Measurements from ENCODE around the gene CEP57L1.
A peak's percentile ranks its signal among the peaks of the same experiment; 100 is the strongest.

Gene CEP57L1

GRCh38 chr6:109153752-109154151, 58.4 kb downstream of the CEP57L1 start:
- DNase-seq = no peak
- TF ChIP-seq GATA1 (IDR thresholded peaks at IDR 0.05; ENCODE audit: low read depth, low read length) (no peak), POLR2A (IDR thresholded peaks at IDR 0.05; ENCODE audit: low read length) (no peak)

- TF ChIP-seq POLR2A (IDR thresholded peaks at IDR 0.05; ENCODE audit: low read length) = no peak
- no peak for TF ChIP-seq GATA1 (IDR thresholded peaks at IDR 0.05; ENCODE audit: low read depth, low read length)
- DNase-seq = no peak
These were observed 69.0 kb downstream of the CEP57L1 start for GRCh38 chr6:109164331-109164730.

- peak; percentile 24 to 39 for DNase-seq
- TF ChIP-seq GATA1 (IDR thresholded peaks at IDR 0.05; ENCODE audit: low read depth, low read length) (no peak), POLR2A (IDR thresholded peaks at IDR 0.05; ENCODE audit: low read length) (no peak)
These were observed 70.2 kb downstream of the CEP57L1 start for GRCh38 chr6:109165392-109165974.

GRCh38 chr6:109166673-109167072, 71.4 kb downstream of the CEP57L1 start:
- TF ChIP-seq POLR2A (IDR thresholded peaks at IDR 0.05; ENCODE audit: low read length) = no peak
- no peak for TF ChIP-seq GATA1 (IDR thresholded peaks at IDR 0.05; ENCODE audit: low read depth, low read length)
- DNase-seq = peak; percentile 6 to 54

GRCh38 chr6:109167562-109167961, 72.3 kb downstream of the CEP57L1 start:
- no peak for DNase-seq
- TF ChIP-seq GATA1 (IDR thresholded peaks at IDR 0.05; ENCODE audit: low read depth, low read length) = no peak
- TF ChIP-seq POLR2A (IDR thresholded peaks at IDR 0.05; ENCODE audit: low read length) = no peak

- DNase-seq = no peak
- TF ChIP-seq POLR2A (IDR thresholded peaks at IDR 0.05; ENCODE audit: low read length) (no peak), GATA1 (IDR thresholded peaks at IDR 0.05; ENCODE audit: low read depth, low read length) (no peak)
These were observed 75.0 kb downstream of the CEP57L1 start for GRCh38 chr6:109170333-109170732.

GRCh38 chr6:109172101-109172746, 76.9 kb downstream of the CEP57L1 start:
- TF ChIP-seq POLR2A (IDR thresholded peaks at IDR 0.05; ENCODE audit: low read length) = no peak
- TF ChIP-seq GATA1 (IDR thresholded peaks at IDR 0.05; ENCODE audit: low read depth, low read length) = no peak
- DNase-seq = no peak

GRCh38 chr6:109174916-109175315, 79.6 kb downstream of the CEP57L1 start:
- no peak for DNase-seq
- TF ChIP-seq POLR2A (IDR thresholded peaks at IDR 0.05; ENCODE audit: low read length) (no peak), GATA1 (IDR thresholded peaks at IDR 0.05; ENCODE audit: low read depth, low read length) (no peak)

- no peak for DNase-seq
- TF ChIP-seq POLR2A (IDR thresholded peaks at IDR 0.05; ENCODE audit: low read length) = no peak
These were observed 83.6 kb downstream of the CEP57L1 start for GRCh38 chr6:109178921-109179320.

GRCh38 chr6:109179507-109179906, 84.2 kb downstream of the CEP57L1 start:
- DNase-seq = no peak
- no peak for TF ChIP-seq GATA1 (IDR thresholded peaks at IDR 0.05; ENCODE audit: low read depth, low read length)
- TF ChIP-seq POLR2A (IDR thresholded peaks at IDR 0.05; ENCODE audit: low read length) = no peak

GRCh38 chr6:109182578-109182977, 87.3 kb downstream of the CEP57L1 start:
- DNase-seq = no peak
- no peak for TF ChIP-seq POLR2A (IDR thresholded peaks at IDR 0.05; ENCODE audit: low read length)
- no peak for TF ChIP-seq GATA1 (IDR thresholded peaks at IDR 0.05; ENCODE audit: low read depth, low read length)

GRCh38 chr6:109183109-109183650, 87.9 kb downstream of the CEP57L1 start:
- TF ChIP-seq GATA1 (IDR thresholded peaks at IDR 0.05; ENCODE audit: low read depth, low read length) (no peak), POLR2A (IDR thresholded peaks at IDR 0.05; ENCODE audit: low read length) (no peak)
- peak in 1 of 2 experiments; percentile 9 for DNase-seq

- no peak for DNase-seq
- TF ChIP-seq GATA1 (IDR thresholded peaks at IDR 0.05; ENCODE audit: low read depth, low read length) (no peak), POLR2A (IDR thresholded peaks at IDR 0.05; ENCODE audit: low read length) (no peak)
These were observed 89.3 kb downstream of the CEP57L1 start for GRCh38 chr6:109184638-109185037.

GRCh38 chr6:109186012-109186411, 90.7 kb downstream of the CEP57L1 start:
- peak; percentile 27 to 73 for DNase-seq
- TF ChIP-seq GATA1 (IDR thresholded peaks at IDR 0.05; ENCODE audit: low read depth, low read length) (no peak), POLR2A (IDR thresholded peaks at IDR 0.05; ENCODE audit: low read length) (no peak)
